HL-60/S4 treated with phorbol 12-myristate 13-acetate at 8.2 ng/mL for 4 days and 3 days (cell line): Measurements from ENCODE around the gene ELMO3.

Experiments
- in situ Hi-C: fragments of 300-500 bp; cut with MboI; formaldehyde crosslinking; loops from 2 replicates; pipeline ENCODE4 v1.15.0; 2022; ENCODE audit warnings: low sequenced_read_pairs

The ELMO3 gene

GRCh38 chr16:67193536-67193935 lies 5.4 kb upstream of the ELMO3 start:
- in situ Hi-C loops, result no loop called here

- in situ Hi-C loops, result no loop called here
Measured at GRCh38 chr16:67194260-67194659, 4.7 kb upstream of the ELMO3 start.

DNA sequence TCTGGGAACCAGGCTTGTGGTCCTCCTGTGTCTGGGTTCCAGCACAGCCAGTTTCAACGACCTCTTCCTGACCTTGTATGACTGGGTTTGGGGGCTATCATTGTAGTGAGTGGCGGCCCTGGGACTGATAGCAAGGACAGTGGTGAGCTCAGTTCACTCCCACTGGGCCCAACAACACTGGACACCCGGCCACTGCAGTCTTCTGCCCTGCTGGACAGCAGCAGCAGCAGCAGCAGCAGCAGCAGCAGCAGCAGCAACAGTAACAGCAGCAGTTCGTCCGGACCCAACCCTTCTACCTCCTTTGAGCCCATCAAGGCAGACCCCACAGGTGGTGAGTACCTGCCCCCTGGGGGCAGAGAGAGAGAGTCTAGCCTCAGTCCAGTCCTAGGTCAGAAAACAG lies 3.3 kb upstream of the ELMO3 start:
- in situ Hi-C loops, result no loop called here

DNA sequence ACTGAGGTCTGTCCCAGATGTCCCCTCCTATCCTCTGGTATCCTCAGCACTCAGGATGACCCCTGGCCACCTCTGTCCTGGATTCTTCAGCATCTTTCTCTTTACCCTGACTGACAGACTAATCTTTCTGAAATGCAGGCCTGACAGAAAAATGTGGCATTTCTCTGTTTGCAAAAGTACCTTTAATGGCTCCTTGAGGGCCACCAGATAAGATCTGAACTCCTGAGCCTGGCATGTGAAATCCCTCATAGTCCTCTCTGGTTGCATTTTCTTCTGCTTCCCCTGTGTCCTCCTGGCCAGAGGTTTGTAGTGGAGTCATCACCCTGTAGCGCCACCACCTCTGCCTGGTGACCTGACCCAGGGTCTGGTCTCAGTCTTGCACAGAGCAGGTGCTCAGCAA lies 2.0 kb upstream of the ELMO3 start:
- in situ Hi-C loops, result no loop called here

DNA sequence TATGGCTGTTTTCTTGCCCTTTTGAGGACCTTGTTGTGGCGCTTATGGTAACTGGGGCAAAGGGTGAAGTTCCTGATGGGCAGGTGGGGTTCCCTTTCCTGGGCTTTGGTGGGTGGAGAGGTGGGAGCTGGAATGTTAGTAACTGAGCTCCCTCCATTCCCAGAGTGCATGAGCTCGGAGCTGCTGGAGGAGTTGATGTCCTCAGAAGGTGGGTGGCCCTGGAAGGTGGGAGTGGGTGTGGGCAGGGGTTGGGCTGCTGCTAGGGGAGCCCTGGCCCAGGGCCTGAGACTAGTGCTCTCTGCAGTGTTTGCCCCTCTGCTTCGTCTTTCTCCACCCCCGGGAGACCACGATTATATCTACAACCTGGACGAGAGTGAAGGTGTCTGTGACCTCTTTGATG lies 1.2 kb upstream of the ELMO3 start:
- in situ Hi-C loops, result no loop called here

DNA sequence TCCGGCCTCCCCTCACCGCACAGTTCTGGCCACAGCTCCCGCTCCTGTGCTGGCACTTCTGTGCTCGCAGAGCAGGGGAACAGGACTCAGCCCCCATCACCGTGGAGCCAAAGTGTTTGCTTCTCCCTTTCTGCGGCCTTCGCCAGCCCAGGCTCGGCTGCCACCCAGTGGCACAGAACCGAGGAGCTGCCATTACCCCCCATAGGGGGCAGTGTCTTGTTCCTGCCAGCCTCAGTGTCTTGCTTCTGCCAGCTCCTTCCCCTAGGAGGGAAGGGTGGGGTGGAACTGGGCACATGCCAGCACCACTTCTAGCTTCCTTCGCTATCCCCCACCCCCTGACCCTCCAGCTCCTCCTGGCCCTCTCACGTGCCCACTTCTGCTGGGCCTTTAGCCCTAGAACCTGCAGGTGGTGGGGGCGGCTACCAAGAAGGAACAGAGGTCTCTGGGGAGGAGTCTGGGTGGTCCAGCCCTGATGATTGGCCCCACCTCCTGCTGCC lies 645 bp upstream of the ELMO3 start:
- in situ Hi-C loops, result no loop called here

GRCh38 chr16:67199808-67200198 lies 872 bp downstream of the ELMO3 start:
- in situ Hi-C loops, result no loop called here

- in situ Hi-C loops, result no loop called here
Measured at GRCh38 chr16:67200491-67200890, 1.6 kb downstream of the ELMO3 start.

- in situ Hi-C loops, result no loop called here
Measured at GRCh38 chr16:67201411-67202345, 2.7 kb downstream of the ELMO3 start.

- in situ Hi-C loops, result no loop called here
Measured at GRCh38 chr16:67202426-67202825, 3.5 kb downstream of the ELMO3 start.

DNA sequence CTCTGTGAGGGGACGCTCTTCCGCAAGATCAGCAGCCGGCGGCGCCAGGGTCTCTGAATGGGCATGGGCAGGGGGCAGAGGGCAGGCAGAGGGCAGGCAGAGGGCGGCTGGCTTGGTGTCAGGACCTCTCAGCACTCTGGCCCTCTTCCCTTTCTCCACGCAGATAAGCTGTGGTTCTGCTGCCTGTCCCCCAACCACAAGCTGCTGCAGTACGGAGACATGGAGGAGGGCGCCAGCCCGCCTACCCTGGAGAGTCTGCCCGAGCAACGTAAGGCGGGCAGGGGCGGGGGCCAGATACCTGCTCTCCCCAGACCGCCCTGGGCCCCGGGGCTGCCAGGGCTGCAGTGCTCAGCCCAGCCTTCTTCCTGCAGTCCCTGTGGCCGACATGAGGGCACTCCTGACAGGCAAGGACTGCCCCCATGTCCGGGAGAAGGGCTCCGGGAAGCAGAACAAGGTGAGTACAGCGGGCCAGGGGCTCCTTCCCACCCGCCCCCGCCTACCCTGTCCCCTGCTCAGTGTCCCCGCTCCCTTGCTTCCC lies 4.1 kb downstream of the ELMO3 start:
- in situ Hi-C loops, result no loop called here

- in situ Hi-C loops, result no loop called here
Measured at GRCh38 chr16:67204076-67204475, 5.1 kb downstream of the ELMO3 start.

GRCh38 chr16:67206129-67206837 lies 7.4 kb downstream of the ELMO3 start:
- in situ Hi-C loops, result no loop called here

DNA sequence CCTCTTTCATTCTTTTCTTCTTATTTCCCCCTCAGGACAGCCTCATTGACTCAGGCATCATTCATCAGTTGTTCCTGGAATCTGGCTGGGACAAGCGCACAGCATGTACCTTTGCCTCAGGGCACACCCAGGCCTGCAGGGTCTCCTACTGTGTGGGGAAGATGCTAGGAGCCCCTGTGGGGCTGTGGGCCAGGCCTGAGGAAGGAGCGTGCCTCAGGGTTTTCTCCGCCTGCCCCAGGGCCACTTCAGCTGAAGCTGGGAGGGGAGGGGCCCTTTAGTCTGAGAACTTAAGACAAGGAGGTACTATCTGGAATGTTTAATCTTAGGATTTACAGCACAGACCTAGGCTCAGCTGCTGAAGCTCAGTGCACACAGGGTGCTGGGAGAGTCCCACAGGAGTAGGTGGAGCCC lies 7.9 kb downstream of the ELMO3 start:
- in situ Hi-C loops, result no loop called here

- in situ Hi-C loops, result no loop called here
Measured at GRCh38 chr16:67207249-67208091, 8.5 kb downstream of the ELMO3 start.

DNA sequence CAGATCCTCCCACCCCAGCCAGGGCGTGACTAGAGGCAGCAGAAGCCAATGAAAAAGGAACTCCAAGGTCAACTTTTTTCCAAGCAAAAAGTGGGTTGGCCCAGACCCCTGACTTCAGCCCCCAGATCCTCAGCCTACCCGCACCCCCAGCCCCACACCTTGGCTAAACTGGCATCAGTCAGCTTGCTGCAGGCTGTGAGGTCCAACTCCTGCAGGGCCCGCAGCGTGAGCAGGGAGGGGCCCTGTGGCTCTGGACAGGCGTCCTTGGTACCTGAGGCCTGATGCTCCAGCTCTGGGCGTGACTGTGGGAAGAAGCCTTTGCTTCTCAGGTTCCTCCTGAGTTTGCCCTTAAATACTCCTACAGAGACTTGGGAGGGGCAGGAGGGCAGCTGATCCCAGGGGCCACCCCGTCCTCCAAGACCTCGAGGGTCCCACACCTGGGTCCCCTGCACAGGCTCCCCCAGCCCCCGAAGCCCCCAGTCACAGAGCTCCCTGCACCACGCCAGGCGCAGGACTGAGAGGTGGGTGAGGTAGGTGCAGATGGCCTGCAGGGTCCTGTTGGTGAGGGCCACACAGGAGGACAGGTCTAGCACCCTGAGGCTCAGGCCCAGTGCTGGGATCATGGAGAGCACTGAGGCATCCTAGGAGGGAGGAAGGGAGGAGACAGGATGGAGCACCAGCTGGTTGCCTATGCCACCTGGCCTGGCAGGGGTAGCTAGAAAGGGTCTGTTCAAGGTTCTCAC lies 9.4 kb downstream of the ELMO3 start:
- in situ Hi-C loops, result no loop called here

GRCh38 chr16:67209565-67209964 lies 10.6 kb downstream of the ELMO3 start:
- in situ Hi-C loops, result no loop called here

GRCh38 chr16:67210069-67210937 lies 11.4 kb downstream of the ELMO3 start:
- in situ Hi-C loops, result no loop called here

- in situ Hi-C loops, result no loop called here
Measured at GRCh38 chr16:67211674-67212073, 12.7 kb downstream of the ELMO3 start.
